Measurements from ENCODE around the gene WAC.
"Not testable (repeated sequence)": the region's sequence is repeated elsewhere in the genome, so short reads cannot be mapped to it uniquely, and the experiment has no call there.

WAC gene

GRCh38 chr10:28569506-28570159 is 36.7 kb downstream of the WAC start:
- no peak for DNase-seq

GRCh38 chr10:28570598-28570997 is 37.7 kb downstream of the WAC start:
- no peak for DNase-seq

- no peak for DNase-seq
These were observed 38.3 kb downstream of the WAC start for GRCh38 chr10:28571265-28571664.

- not testable (repeated sequence) for DNase-seq
These were observed 41.3 kb downstream of the WAC start for GRCh38 chr10:28574214-28574613.

- no peak for DNase-seq
These were observed 42.9 kb downstream of the WAC start for GRCh38 chr10:28575852-28576251.

GRCh38 chr10:28577506-28577905 is 44.6 kb downstream of the WAC start:
- DNase-seq: no peak

- DNase-seq: no peak
These were observed 45.5 kb downstream of the WAC start for GRCh38 chr10:28578454-28578853.

GRCh38 chr10:28580825-28581224 is 47.9 kb downstream of the WAC start:
- no peak for DNase-seq

- no peak for DNase-seq
These were observed 49.0 kb downstream of the WAC start for GRCh38 chr10:28581916-28582315.

GRCh38 chr10:28585076-28585475 is 52.2 kb downstream of the WAC start:
- DNase-seq: no peak

GRCh38 chr10:28586176-28586575 is 53.3 kb downstream of the WAC start:
- DNase-seq: no peak

GRCh38 chr10:28587270-28587969 is 54.5 kb downstream of the WAC start:
- no peak for DNase-seq

GRCh38 chr10:28587970-28588290 is 55.0 kb downstream of the WAC start:
- no peak for DNase-seq

- no peak for DNase-seq
These were observed 60.0 kb downstream of the WAC start for GRCh38 chr10:28592953-28593352.

- no peak for DNase-seq
These were observed 60.9 kb downstream of the WAC start for GRCh38 chr10:28593811-28594210.

GRCh38 chr10:28594406-28594805 is 61.5 kb downstream of the WAC start:
- no peak for DNase-seq

- no peak for DNase-seq
These were observed 62.7 kb downstream of the WAC start for GRCh38 chr10:28595613-28596012.

GRCh38 chr10:28600056-28600455 is 67.1 kb downstream of the WAC start:
- DNase-seq: no peak

GRCh38 chr10:28601012-28601411 is 68.1 kb downstream of the WAC start:
- DNase-seq: no peak

- no peak for DNase-seq
These were observed 71.9 kb downstream of the WAC start for GRCh38 chr10:28604567-28605536.

- no peak for DNase-seq
These were observed 73.7 kb downstream of the WAC start for GRCh38 chr10:28606568-28606967.

- DNase-seq: not testable (repeated sequence)
These were observed 76.7 kb downstream of the WAC start for GRCh38 chr10:28609636-28610035.

GRCh38 chr10:28612877-28613276 is 80.0 kb downstream of the WAC start:
- no peak for DNase-seq

GRCh38 chr10:28616514-28616913 is 83.6 kb downstream of the WAC start:
- DNase-seq: no peak
